SK-N-SH treated with all-trans-retinoic acid at 6 μM for 48 hours (cell line): Measurements from ENCODE around the gene FHOD3.

Experiments used
- ATAC-seq: fragments of 200-7000 bp; cut with Tn5 transposase; 3 replicates; pipeline ENCODE4 v1.9.1; 2020; ENCODE audit warnings: mild to moderate bottlenecking, moderate library complexity
- ARNTL ChIP-seq: fragments of 450-650 bp; formaldehyde crosslinking; IDR thresholded peaks from 2 replicates; pipeline ENCODE4 v1.5.0; 2020; ENCODE audit warnings: low read depth, mild to moderate bottlenecking, moderate library complexity, borderline replicate concordance
- BACH2 ChIP-seq: fragments of 250-450 bp; sonication (Bioruptor Pico); IDR thresholded peaks from 2 replicates; pipeline ENCODE4 v1.9.0; 2021; ENCODE audit warnings: mild to moderate bottlenecking, borderline replicate concordance
- CREB5 ChIP-seq: fragments of 250-450 bp; sonication (Bioruptor Pico); IDR thresholded peaks from 2 replicates; pipeline ENCODE4 v1.5.1; 2020; ENCODE audit warnings: low read depth, mild to moderate bottlenecking, moderate library complexity
- CSRNP3 ChIP-seq: fragments of 250-450 bp; sonication (Bioruptor Pico); IDR thresholded peaks from 2 replicates; pipeline ENCODE4 v1.5.1; 2021; ENCODE audit warnings: mild to moderate bottlenecking, moderate library complexity
- ESRRG ChIP-seq: fragments of 250-450 bp; sonication (Bioruptor Pico); IDR thresholded peaks from 2 replicates; pipeline ENCODE4 v1.6.1; 2021; ENCODE audit warnings: mild to moderate bottlenecking
- GLIS3 ChIP-seq: fragments of 250-450 bp; sonication (Bioruptor Pico); IDR thresholded peaks from 2 replicates; pipeline ENCODE4 v1.5.0; 2020; ENCODE audit warnings: mild to moderate bottlenecking, moderate library complexity
- OSR1 ChIP-seq: fragments of 250-450 bp; sonication (Bioruptor Pico); IDR thresholded peaks from 2 replicates; pipeline ENCODE4 v1.8.0; 2022; ENCODE audit warnings: moderate library complexity, mild to moderate bottlenecking, inconsistent platforms
- PATZ1 ChIP-seq: fragments of 250-450 bp; sonication (Bioruptor Pico); IDR thresholded peaks from 2 replicates; pipeline ENCODE4 v1.8.0; 2020; ENCODE audit warnings: mild to moderate bottlenecking, moderate library complexity, borderline replicate concordance
- POU6F1 ChIP-seq: fragments of 250-450 bp; sonication (Bioruptor Pico); IDR thresholded peaks from 2 replicates; pipeline ENCODE4 v1.8.0; 2021; ENCODE audit warnings: low read depth, mild to moderate bottlenecking, moderate library complexity, borderline replicate concordance
- PPARA ChIP-seq: fragments of 250-450 bp; sonication (Bioruptor Pico); IDR thresholded peaks from 2 replicates; pipeline ENCODE4 v1.5.0; 2020; ENCODE audit warnings: mild to moderate bottlenecking, borderline replicate concordance
- RARB ChIP-seq: fragments of 250-450 bp; sonication (Bioruptor Pico); IDR thresholded peaks from 2 replicates; pipeline ENCODE4 v1.8.0; 2021; ENCODE audit warnings: mild to moderate bottlenecking, moderate library complexity
- SNAI2 ChIP-seq: fragments of 250-450 bp; sonication (Bioruptor Pico); IDR thresholded peaks from 2 replicates; pipeline ENCODE4 v1.5.0; 2020; ENCODE audit warnings: mild to moderate bottlenecking, moderate library complexity
- TCF4 ChIP-seq: fragments of 250-450 bp; sonication (Bioruptor Pico); IDR thresholded peaks from 2 replicates; pipeline ENCODE4 v1.8.0; 2021; ENCODE audit warnings: mild to moderate bottlenecking, moderate library complexity, borderline replicate concordance
- TOX ChIP-seq: fragments of 250-450 bp; sonication (Bioruptor Pico); IDR thresholded peaks from 2 replicates; pipeline ENCODE4 v1.8.0; 2021; ENCODE audit warnings: mild to moderate bottlenecking, moderate library complexity, borderline replicate concordance
- TSHZ2 ChIP-seq: fragments of 250-450 bp; sonication (Bioruptor Pico); IDR thresholded peaks from 2 replicates; pipeline ENCODE4 v1.5.0; 2020; ENCODE audit warnings: mild to moderate bottlenecking, moderate library complexity
- ZC3H10 ChIP-seq: fragments of 250-450 bp; sonication (Bioruptor Pico); IDR thresholded peaks from 2 replicates; pipeline ENCODE4 v1.5.1; 2021; ENCODE audit warnings: mild to moderate bottlenecking, moderate library complexity
- ZFP3 ChIP-seq: fragments of 250-450 bp; sonication (Bioruptor Pico); IDR thresholded peaks from 2 replicates; pipeline ENCODE4 v1.5.0; 2020; ENCODE audit warnings: mild to moderate bottlenecking, moderate library complexity
- ZFP30 ChIP-seq: fragments of 450-650 bp; formaldehyde crosslinking; IDR thresholded peaks from 2 replicates; pipeline ENCODE4 v1.5.0; 2022; ENCODE audit warnings: mild to moderate bottlenecking, moderate library complexity
- ZNF565 ChIP-seq: fragments of 450-650 bp; formaldehyde crosslinking; conservative IDR thresholded peaks from 2 replicates; pipeline ENCODE4 v1.5.0; 2020; ENCODE audit warnings: low read depth, mild to moderate bottlenecking, moderate library complexity
- ZNF70 ChIP-seq: fragments of 450-650 bp; formaldehyde crosslinking; IDR thresholded peaks from 2 replicates; pipeline ENCODE4 v1.5.0; 2020; ENCODE audit warnings: mild to moderate bottlenecking, moderate library complexity
- ZNF8 ChIP-seq: fragments of 450-650 bp; formaldehyde crosslinking; IDR thresholded peaks from 2 replicates; pipeline ENCODE4 v1.5.0; 2020; ENCODE audit warnings: mild to moderate bottlenecking, moderate library complexity

The FHOD3 gene

GRCh38 chr18:36281936-36282335 is 15.6 kb upstream of the FHOD3 start:
- TF ChIP-seq ZFP3 (CRISPR knock-in tag) (no peak), ZC3H10 (no peak), RARB (CRISPR knock-in tag) (no peak), CREB5 (CRISPR knock-in tag) (no peak), GLIS3 (no peak), SNAI2 (no peak)
- no peak for ATAC-seq

GRCh38 chr18:36283448-36283847 is 14.1 kb upstream of the FHOD3 start:
- TF ChIP-seq BACH2 (CRISPR knock-in tag) (no peak), ZFP30 (CRISPR knock-in tag) (no peak), CSRNP3 (no peak), ZNF8 (CRISPR knock-in tag) (no peak), ZNF565 (CRISPR knock-in tag) (no peak), TSHZ2 (CRISPR knock-in tag) (no peak), PPARA (no peak), OSR1 (CRISPR knock-in tag) (no peak), POU6F1 (no peak), ESRRG (no peak), ZFP3 (CRISPR knock-in tag) (no peak), ARNTL (CRISPR knock-in tag) (no peak), TOX (CRISPR knock-in tag) (no peak), PATZ1 (no peak), TCF4 (CRISPR knock-in tag) (no peak), GLIS3 (no peak), ZNF70 (CRISPR knock-in tag) (no peak)
- TF ChIP-seq, all 23 proteins: peak for 0
- no peak for ATAC-seq

GRCh38 chr18:36284268-36284667 is 13.2 kb upstream of the FHOD3 start:
- ATAC-seq: peak; percentile 49
- TF ChIP-seq OSR1 (CRISPR knock-in tag): no peak
- no peak for TF ChIP-seq ESRRG
- TF ChIP-seq PATZ1: no peak
- TF ChIP-seq ZNF565 (CRISPR knock-in tag): no peak
- TF ChIP-seq GLIS3: no peak
- no peak for TF ChIP-seq POU6F1
- no peak for TF ChIP-seq TCF4 (CRISPR knock-in tag)
- no peak for TF ChIP-seq SNAI2
- TF ChIP-seq ZNF70 (CRISPR knock-in tag): no peak
- TF ChIP-seq CSRNP3: no peak
